HCEC 1CT (cell line): ENCODE data around the gene GPR33.
"Not testable (repeated sequence)": the region's sequence is repeated elsewhere in the genome, so short reads cannot be mapped to it uniquely, and the experiment has no call there.

Source experiments
- DNase-seq: peaks from one replicate; pipeline ENCODE4 v3.0.0-alpha.2; 2017

GPR33 gene

DNA sequence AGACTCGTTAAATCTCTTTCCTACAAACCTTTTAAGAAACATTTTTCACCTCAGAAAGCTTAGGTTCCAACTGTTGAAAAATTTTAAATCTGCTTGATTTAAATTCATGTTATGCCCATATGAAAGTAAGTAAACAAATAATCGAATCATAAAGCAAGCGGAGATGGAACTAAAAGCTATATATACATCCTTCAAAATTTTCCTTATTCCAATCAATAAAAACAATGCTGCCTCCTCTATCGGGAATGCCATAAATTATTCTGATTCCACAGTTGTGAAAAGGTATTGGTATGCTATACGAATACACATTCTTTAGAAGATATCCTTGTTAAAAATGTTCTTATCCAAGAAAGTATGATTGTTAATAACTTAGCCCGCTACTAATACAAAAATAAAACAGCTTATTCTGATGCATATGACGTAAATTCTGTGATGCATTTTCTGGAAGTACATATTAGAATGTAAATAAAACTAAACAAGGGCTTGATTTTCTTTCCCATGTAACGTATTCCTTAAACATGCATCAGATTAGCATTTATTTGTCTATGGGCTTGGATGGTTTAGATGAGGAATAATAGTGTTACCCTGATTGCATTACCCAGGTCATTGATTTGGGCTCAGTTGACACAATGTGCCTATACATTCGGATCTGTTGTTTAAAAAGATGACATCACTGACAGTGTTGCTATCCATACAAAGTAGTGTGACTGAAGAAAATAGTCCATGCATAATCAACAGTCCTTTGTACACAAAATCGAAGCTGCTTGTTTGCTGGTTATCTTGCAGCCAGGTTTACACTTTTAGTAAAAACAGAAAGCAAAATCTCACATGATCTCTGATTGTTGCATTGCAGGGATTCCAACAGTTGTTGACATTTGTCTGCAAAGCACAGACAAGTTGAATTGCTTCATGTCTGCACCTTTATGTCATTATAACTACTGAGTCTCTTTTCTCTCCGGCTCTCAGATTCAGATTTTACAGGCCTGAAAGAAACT lies 29.9 kb downstream of the GPR33 start:
- DNase-seq, result no peak

DNA sequence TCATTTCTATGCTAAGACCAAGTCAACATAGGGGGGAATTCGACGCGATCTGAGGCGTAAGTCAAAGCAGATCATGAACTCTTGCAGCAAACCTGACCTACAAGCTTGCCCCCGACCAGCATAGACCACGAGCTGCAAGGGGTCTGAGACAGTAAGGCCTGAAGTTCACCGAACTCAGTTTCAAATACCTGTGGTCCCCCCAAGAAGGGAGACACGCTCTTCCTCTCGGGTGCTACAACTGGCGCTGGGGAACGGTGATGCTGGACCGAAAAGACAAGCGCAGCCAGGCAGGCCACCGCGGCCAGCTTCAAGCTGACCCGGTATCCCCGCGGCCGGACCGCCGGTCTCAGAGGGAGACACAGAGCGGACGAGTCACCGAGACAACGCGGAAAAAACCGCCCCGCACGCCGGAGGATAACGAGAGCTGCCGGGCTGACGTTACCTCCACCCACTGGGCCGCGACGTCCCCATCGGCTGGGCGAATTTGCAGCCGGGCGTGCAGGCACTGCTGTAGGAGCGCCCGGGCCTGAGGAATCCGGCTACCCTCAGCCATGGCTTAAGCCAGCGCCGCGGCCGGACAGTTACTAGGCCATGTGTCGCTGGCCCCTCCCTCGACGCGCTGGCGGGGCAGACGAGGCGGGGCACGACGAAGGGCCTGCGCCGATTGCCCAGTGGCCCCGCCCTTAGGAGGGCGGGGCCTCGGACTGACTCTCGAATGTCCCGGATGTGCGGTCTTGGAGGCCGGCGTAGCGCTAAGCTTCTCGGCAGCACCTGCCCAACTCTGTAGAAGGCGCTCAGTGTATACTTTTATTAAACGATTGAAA lies 30.8 kb downstream of the GPR33 start, which contains the start of gene DTD2:
Gene DTD2, minus strand, starts transcription at position 666 of the 824 bp plus-strand sequence. Its CDS starts 113 bp downstream, at position 553.
- DNase-seq, result peak; percentile 92

DNA sequence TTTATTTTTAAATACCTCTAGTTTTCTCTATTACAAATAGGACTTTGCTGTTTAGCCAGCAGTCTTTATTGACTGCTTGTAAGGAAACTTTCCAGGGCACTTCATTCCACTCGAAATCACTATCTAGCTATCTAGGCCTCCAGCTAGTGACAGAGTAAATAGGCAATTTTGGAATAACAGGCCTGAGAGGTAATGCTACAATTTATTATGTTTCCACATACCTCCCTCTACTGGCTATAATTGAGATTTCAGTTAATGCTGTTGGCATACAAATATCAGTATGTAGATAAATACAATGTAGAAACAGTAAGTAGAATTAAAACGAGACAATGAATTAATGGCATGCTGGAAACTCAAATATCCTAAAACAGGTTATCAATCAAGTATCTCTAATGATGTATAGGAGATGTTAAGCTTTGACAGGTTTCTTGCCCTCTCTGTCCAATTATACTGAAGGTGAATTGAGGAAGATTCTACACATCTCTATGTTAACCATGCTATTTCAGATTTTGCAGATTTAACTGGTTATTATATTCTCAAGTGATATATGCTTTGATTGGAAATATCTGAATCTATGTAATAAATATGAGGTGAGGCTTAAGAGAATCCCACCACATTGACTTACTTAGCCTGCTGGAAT lies 37.7 kb downstream of the GPR33 start:
- DNase-seq, result peak; percentile 32

DNA sequence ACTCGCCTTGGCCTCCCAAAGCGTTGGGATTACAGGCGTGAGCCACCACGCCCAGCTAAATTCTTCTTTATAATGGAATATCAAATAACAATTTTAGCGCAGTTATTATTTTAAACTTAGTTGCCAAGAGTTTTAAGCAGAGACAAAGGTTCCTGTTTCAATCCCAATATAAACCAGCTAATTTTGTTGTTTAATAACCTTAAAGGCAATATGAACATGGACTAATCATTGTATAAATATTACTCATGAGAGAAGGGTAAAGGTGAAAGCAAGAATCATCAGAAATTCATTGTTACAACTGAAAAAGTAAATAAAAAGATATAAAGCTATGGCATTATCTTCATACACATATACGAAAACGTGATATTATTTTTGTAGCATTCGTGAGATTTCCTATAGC lies 38.7 kb downstream of the GPR33 start:
- DNase-seq, result no peak

DNA sequence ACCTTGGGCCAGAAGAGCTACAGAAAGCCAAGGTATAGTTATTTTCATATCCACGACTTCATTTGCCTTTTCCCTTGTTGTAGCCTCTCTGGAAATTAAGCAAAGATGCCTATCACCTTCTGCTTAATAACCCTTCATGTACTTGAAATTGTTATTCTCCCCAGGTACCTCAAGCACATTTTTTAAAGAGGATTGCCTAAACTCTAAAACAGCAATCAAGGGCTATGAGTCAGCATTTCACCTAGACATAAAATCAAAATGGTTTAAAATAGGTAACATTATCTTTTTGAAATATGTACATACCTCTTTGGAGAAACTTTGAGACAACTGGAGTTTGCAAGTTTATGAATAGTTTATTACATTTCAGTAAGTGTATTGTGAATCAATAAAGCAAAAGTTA lies 42.1 kb downstream of the GPR33 start:
- no peak for DNase-seq

DNA sequence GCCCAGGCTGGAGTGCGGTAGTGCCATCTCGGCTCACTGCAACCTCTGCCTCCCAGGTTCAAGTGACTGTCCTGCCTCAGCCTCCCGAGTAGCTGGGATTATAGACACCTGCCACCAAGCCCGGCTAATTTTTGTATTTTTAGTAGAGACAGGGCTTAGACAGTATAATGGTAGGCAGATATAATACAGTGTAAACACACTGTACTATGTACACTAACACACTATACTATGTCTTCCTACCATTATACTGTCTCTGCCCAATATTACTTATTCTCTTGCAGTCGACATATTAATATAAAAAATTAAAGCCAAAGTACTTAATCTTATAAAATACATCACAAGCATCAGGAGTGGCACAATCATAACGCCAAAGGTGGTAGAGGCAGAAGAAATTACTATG lies 45.6 kb downstream of the GPR33 start:
- no peak for DNase-seq

DNA sequence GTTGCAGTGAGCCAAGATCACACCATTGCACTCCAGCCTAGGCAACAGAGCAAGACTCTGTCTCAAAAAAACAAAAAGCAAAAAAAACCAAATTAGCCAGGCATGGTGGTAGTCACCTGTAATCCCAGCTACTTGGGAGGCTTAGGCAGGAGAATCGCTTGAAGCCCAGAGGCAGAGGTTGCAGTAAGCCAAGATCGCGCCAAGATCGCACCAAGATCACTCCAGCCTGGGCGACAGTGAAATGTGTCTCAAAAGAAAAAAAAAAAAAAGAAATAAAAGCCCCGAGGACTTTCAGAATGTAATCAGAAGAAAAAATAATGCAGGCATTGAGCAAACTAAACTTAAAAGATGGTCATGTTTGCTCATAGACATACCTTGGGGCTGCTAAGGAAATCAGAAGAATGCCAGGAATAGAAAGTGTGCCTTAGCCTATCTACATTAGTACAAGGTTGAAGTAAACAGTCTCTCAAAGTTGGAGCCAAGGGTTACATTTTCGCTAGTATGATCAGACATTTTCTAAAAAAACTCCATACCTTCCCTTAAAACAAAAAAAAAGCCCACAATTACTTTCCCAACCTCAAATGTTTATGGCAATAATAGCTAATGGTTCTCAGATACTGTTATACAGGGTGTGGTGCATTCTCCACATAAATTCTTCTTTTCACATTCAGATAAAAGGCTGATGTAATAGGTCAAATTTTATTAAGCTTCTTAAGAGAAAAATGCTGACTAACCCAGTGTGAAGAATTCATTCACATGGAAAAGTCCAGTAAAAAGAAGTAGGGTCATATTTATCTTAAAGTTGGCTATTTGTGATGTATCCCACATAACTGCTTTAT lies 46.3 kb downstream of the GPR33 start:
- peak; percentile 27 for DNase-seq

DNA sequence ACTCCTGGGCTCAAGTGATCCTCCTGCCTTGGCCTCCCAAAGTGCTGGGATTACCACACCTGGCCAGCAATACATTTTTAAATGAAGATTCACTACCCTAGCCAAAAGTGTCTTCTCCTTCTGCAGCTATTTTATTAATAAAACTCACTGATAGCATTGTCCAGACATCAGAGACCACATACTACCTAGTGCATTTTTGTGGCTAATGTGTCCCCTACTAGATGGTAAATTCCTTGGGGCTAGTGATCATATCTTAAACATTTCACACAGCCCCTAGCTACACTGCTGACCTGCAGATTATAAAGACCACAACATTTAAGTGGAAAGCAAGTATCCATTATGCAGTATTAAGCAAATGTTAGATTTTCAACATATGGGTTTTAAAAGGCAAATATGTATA lies 47.6 kb downstream of the GPR33 start:
- no peak for DNase-seq

DNA sequence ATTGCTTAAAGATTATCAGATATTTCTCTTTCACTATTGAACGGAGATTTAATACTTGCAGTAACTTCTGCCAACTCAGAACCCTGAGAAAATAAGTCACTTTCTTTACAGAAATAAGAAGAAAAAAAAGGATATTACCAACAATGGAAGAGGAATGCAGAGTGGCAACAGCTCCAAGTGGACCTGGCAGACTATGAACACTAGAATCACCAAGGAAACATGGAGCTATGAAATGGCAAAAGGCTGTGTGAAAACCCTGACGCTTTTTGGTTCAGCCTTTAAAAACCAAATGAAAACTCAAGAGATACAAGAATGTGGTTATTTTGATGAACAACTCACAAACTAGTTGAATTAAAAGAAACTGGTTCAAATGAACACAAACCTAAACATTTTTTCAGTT lies 48.3 kb downstream of the GPR33 start:
- DNase-seq, result no peak

DNA sequence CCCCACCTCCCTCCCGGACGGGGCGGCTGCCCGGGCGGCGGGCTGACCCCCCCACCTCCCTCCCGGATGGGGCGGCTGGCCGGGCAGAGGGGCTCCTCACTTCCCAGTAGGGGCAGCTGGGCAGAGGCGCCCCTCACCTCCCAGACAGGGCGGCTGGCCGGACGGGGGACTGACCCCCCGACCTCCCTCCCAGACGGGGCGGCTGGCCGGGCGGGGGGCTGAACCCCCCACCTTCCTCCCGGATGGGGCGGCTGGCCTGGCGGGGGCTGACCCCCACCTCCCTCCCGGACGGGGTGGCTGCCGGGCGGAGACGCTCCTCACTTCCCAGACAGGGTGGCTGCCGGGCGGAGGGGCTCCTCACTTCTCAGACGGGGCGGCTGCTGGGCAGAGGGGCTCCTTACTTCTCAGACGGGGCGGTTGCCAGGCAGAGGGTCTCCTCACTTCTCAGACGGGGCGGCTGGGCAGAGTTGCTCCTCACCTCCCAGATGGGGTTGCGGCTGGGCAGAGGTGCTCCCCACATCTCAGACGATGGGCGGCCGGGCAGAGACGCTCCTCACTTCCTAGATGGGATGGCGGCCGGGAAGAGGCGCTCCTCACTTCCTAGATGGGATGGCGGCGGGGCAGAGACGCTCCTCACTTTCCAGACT lies 50.7 kb downstream of the GPR33 start:
- DNase-seq, result not testable (repeated sequence)

DNA sequence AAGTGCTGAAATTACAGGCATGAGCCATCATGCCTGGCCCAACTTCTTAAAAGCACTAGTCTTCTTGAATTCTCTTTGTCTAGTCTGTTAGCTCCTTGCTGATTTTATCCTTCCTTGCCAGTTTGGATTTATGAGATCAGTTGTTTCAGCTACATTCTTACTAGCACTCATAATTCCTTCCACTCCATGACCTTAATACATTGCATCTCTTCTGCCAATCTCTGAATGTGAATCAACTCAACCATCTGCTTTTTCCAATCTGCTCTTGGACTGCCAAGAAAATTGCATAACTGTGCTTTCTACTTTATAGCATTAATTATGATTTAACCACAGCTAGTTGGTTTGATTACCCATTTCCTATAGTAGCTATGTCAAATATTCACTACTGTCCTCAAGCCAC lies 52.6 kb downstream of the GPR33 start:
- DNase-seq, result peak; percentile 48
